Amniotic stem cell (primary cell): ENCODE data around the gene TNFRSF18.
A peak's percentile ranks its signal among the peaks of the same experiment; 100 is the strongest.

ENCODE experiments used
- DNase-seq: peaks from one replicate; lab custom pipeline; 2025; lab: John Stamatoyannopoulos, UW

The TNFRSF18 gene

DNA sequence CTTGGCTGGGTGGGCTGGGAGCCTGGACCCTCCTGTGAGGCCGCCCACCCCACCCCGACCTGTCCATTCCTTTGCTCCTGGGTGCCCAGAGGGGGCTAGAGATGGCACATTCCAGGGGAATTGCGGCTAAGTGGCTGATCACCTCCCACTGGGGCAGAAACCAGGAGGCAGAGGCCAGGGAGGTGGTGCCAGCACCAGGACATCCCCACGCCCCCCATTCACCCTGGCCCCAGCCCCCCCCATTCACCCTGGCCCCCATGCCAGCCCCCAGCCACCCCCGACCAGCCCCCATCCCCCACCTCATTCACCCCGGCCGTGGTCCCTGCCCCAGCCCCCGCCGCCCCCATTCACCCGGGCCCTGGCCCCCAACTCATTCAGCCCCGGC, 33.9 kb upstream of the TNFRSF18 start:
- no peak for DNase-seq

DNA sequence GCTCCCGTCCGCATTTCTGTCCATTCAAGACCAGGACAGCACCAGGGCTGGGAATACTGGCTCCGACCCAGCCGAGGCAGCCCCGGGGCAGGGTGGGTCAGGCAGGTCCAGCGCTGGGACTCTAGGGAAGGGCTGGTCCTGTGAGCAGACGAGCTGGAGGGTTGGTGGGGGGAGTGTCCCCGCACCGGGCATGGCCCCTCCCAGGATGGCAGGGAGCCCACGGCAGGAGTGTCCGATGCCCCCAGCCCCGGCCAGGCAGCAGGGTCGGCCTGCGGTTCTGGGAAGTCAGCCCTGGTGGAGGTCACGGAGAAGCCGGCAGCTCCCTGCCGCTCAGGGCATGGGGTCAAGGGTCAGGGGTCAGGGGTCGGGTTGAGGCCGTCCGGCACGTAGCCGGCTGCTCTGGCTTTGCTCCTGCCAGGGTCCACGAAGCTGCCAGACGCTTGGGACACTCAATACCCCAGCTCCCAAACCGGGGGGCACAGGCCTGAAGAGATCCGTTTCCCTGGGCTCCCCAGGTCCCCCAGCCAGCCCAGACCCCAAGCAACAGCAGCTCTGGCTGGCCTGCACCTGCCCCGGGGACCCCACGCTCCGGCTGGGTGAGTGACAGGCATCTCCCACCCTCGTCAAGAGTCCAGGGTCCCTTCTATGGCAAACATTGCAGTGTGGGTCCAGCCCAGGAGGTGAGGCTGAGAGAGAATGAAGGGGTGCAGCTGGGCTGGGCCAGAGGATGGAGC, 33.4 kb upstream of the TNFRSF18 start:
- DNase-seq = no peak

DNA sequence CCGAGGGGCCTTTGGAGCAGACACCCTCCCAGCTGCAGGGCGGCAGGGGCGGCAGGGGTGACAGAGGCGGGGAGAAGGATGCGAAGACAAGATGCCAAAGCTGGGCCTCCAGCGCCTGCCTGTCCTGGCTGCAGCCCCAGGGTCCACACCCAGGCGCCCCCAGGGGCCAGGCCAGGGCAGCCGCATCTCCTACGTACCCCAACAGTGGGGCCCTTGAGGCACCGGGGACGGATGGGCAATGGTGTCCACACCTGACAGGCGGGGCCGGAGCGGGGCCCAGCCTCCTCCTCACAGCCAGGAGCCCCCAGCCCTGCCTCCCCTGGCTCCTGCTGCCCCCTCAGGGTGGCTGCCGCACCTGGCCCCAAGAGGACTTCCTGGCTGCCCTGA, 32.8 kb upstream of the TNFRSF18 start:
- no peak for DNase-seq

DNA sequence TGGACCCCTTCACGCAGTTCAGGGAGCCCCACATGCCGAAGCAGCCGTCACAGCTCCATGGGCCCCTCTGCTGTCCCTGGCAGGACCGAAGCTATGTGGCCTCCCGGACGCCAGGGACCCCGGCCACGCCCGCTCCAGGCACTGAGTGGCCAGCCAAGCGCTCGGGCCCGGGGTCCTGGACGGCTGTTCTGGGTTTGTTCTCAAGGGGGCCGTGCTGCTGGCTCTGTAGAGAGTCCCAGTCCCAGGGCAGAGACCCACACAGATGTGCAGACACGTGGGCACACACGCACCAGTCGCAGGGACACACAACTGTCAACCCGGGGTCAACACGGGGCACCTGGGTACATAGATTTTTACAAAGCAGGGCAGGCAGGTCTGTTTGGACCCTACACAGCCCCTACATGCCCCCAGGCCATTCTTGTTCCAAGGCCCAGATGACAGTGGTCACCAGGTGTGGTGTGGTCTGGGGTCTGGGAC, 32.3 kb upstream of the TNFRSF18 start:
- no peak for DNase-seq

DNA sequence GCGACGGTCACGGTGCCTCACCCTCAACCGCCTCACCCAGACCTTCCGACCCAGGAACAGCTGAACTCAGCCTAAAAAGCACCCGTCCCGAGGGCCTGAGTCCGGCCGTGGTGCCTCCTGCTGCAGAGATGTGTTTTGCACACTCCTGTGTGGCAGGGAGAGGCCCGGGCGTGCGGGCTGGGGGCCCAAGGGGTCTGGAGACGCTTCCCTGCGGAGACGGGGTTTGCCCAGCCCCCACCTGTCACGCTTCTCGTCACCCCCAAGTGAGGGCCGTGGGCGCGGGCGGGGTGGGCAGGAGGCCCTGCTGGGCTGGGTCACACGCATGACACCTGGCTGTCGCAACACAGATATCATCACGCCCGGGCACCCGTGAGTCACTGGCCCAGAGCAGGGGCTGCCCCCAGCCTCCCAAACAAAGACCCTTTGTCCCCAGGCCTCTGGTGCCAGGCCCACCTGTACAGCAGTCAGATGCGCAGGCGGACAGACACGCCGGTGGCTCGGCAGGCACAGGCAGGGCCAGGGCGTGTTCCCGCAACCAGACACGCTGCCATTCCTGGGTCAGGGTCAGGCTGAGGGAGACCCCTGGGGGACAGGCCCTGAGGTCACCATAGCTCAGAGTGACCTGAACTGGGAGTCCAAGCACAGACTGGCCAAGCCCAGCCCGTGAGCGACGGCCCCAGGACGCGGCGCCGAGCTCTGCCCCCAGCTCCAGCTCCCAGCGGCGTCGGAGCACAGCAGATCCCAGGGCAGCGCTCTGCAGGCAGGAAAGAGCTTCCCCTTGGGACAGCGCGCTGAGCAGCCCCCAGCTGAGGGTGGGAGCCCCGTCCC, 31.7 kb upstream of the TNFRSF18 start:
- no peak for DNase-seq

DNA sequence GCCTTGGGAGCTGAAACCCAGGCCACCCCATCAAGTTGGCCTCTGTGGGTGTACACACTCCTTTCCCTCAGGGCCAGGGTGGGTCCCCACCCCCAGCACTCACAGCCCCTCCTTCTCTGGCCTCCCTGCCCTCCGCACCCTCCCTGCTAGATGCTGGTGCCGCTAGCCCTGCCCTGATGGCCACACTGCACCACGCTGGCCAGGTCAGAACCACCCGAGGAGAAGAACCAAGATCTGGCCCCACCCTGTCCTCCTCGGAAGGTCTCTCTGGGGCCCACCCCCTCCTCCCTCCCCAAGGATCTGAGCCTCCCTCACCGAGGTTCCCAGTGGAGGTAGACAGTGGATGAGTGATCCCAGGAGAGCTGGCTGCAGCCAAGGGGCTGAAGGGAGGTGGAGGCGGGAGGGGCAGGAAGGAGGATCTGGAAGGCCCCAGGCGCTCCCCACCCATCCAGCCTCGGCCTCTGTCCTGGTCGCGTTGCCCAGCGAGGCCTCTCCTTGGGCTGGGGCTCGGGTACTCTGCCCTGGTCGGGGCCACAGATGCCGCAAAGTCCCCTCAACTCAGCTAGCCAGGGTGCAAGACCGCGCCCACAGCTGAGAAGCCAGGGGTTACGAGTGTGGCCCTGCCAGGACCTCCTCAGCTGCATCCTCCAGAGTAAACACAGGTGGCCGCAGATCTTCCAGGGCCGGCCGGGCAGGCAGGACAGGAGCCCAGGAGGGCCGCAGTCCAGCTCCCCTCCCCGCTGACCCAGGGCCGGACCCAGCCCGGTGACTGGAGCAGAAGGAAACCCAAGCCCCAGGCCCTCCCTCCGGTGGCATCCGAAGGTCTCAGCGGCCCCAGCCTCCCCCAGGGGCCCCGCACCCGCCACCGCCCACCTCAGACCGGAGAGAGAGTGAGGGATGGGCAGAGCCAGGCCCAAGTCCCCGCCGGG, 30.8 kb upstream of the TNFRSF18 start:
- DNase-seq = no peak

DNA sequence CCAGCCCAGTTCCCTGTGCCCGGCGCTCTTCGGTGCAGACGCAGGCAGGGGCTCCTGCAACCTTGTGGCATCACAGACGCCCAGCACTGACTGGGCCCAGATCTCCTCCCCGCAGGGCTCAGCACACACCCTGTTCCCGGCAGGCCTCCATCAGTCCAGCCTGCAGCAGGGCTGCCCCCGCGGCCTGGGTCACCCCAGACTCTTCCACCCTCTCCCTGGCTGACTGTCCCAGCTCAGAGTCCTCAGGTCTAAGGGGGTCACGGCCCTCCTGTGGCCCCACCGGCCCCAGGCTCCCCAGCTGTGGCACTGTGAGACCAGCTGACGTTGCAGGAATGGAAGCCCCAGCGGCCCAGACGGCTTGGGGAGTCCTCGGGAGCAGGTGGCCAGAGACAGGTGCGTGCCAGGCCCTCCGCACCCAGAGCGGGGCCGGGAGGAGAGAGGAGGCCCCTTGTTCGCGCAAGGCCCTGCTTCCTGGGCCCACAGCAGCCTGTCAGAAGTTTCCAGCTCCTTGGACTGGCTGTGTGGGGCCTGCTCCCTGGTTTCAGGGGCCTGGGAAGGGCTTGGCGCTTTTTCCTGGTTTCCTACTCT, 29.9 kb upstream of the TNFRSF18 start:
- no peak for DNase-seq

DNA sequence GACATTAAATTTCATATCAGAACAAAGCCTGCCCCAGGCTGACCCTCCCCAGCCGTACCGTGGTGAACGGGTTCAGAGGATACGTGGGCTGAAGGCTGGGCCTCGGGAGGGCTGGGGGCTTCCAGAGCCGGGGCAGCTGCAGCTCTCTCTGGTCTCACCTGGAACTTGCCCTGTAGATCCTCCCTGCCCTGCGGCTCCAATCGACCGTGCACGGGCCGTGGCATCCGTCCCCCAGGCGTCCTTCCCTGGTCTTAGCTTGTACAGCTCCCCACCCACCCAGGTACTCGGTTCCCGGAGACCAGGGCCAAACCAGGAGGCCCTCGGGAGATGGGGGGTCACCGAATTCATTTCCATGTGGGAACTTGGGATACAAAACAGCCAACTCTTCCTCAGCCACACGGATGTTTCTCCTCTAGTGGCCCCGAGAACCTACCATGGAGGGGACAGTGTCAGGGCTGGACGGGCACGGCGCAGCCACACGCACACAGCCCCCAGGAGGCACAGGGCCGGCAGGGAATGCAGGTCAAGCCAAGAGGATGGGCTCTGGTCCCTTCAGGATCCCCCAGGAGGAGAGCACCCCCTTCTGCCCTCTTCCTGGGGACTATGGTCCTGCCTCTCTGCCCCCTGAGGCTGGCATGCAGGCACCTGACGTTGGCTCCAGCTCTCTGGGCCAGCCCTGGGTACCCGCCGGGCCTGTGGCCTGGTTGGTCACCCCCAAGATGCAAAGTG, 28.8 kb upstream of the TNFRSF18 start:
- no peak for DNase-seq

DNA sequence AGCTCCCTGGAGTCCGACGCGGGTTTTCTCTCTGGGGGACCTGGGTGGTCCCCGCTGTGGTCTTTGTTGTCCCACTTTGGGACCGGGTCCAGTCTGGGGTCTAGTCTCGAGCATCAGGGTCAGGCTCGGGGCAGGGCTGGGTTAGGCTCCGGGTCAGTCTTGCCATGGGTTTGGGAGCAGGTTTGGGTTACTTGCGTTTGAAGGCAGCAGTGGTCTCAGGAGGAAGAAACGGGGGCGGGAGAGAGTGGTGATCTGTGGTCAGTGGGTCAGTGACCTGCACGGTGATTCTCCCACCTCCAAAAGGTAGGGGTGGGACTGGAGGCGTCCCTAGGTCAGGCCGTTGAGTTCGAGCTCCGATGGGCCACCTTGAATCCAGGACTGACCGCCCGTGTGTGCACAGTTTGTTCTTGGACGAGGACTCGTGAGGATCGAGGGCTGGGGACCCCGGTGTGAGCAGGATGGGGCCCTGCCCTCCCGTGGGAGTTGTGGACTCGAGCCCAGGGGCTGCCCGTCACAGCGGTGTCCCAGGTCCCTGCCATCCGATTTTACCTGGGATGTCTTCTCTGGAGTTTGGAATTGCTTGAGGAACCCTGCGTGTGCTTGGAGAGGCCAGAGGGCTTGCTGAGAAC, 27.9 kb upstream of the TNFRSF18 start:
- no peak for DNase-seq

DNA sequence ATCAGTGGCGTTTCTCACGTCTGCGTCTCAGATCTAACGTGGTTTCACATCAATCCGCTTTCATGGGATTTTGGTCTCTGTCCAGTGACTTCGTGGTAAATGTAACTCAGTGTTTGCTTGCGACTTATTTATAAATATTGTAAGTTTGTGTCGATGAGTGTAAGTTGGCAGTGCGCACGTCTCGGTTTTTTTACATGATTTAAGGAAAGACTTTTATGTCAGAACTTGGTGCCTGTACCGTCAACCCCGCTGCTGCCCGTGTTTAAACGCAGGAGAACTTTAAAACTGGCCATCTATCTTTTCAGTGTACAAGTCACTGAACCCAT, 27.1 kb upstream of the TNFRSF18 start:
- no peak for DNase-seq

DNA sequence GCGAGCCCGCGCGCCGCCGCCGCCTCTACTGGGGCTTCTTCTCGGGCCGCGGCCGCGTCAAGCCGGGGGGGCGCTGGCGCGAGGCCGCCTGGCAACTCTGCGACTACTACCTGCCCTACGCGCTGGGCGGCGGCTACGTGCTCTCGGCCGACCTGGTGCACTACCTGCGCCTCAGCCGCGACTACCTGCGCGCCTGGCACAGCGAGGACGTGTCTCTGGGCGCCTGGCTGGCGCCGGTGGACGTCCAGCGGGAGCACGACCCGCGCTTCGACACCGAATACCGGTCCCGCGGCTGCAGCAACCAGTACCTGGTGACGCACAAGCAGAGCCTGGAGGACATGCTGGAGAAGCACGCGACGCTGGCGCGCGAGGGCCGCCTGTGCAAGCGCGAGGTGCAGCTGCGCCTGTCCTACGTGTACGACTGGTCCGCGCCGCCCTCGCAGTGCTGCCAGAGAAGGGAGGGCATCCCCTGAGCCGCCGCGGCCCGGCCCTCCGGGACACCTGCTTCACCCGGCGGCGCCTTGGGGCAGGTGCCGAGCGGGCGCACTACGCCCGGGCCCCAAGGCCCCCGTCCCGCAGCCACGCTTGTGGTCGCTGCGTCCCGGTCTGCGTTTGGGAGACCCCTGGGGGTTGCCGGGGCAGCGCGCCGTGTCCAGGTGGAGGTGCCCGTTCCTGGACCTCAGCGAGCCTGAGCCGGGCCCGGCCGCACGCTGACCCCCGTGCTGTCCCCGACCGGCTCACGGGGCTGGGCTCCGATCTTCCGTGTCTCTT, 26.6 kb upstream of the TNFRSF18 start:
- DNase-seq = no peak

DNA sequence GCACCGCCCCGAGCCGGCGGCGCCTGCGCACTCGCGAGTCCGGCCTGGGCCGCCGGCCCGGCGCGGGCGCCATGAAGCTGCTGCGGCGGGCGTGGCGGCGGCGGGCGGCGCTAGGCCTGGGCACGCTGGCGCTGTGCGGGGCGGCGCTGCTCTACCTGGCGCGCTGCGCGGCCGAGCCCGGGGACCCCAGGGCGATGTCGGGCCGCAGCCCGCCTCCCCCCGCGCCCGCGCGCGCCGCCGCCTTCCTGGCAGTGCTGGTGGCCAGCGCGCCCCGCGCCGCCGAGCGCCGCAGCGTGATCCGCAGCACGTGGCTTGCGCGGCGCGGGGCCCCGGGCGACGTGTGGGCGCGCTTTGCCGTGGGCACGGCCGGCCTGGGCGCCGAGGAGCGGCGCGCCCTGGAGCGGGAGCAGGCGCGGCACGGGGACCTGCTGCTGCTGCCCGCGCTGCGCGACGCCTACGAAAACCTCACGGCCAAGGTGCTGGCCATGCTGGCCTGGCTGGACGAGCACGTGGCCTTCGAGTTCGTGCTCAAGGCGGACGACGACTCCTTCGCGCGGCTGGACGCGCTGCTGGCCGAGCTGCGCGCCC, 25.9 kb upstream of the TNFRSF18 start, which contains the start of gene B3GALT6:
B3GALT6 (plus strand) TSS at position 30 of the 588 bp plus-strand sequence; CDS start at position 72, 42 bp downstream.
- no peak for DNase-seq

DNA sequence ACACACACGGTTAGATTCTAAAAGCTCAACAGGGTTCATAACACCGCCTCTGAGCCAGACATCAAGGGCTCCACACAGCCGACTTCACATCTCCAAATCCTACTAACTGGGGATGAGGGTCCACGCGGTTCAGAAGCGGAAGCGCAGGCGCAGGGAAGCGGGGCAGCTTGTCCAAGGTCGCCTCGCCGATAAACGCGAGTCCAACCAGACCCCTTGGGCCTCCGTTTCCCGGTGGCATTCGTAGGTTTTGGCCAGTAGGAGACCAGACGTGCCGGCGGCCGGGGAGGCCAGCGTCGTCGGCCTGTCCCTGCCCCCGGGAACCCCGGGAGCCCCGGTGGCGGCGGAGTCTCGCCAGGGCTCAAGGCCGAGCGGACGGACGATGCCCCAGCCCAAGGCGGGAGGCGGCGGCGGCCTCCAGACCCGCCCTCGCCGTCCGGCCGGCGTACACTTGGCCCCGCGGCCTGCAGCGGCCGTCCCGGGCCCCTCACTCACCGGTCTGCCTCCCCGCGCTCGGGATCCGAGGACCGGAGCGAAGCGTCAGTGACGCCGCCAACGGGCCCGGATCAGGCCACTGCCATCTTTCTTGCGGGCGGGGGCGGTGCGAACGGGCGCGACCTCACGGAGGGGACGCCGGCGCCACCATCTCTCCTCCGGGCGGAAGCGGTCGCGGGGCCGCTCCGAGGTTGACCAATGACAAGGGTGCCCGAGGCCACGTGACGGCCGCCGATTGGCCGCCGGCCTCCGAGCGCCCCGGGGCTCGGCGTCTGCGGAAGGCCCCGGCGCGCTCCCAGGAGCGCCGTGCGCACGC, 25.2 kb upstream of the TNFRSF18 start, which contains the start of gene SDF4:
SDF4 (minus strand) TSS at position 602 of the 808 bp plus-strand sequence. CDS start 3,229 bp downstream, outside the sequence.
- DNase-seq = peak; percentile 93

DNA sequence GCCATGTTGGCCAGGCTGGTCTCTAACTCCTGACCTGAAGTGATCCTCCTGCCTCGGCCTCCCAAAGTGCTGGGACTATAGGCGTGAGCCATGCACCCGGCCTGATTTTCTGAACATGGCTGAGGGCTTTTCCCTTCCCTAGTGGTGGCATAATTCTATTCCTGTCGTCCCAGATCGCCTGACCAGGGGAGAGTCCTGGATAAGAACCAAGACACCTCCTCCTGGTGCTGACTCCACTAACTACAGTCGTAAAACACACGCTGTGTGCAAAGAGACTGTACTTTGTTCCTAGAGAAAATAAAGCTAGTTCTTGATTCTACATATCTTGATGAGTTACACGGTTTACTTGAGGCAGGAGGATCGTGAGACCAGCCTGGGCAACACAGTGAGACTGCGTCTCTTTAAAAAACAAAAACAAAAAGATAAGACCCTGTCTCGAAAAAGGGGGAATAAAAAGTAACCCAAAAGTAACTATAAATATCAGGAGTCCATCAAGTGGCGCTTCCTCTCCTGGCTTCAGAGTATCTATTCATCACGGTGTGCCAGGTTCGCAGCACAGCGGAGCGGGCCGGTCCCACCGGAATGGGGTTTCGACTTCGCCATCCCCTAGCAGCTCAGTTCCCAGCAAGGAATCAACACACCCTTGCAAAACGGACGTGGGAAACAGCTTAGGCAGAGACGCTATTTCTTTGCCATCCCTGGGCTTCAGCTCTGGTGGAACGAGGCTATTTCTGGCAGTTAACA, 24.4 kb upstream of the TNFRSF18 start:
- DNase-seq = no peak

DNA sequence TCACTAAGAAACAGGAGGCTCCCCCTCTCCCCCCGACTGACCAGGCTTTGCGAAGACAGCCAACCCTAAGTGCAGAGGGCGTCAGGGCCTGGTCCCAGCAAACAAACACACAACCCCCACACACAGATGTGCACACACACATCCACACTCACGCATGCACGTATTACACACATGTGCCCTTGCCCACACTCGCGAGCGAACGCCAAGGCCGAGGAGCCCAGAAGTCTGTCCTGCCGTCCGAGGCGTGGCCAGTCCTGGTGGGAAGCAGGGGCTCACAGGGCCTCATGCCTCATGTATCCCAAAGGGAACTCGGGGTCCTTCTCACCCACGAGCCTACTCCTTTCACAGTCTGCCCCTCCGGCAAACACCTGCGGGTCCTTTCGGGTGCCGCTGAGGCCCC, 23.4 kb upstream of the TNFRSF18 start:
- no peak for DNase-seq

DNA sequence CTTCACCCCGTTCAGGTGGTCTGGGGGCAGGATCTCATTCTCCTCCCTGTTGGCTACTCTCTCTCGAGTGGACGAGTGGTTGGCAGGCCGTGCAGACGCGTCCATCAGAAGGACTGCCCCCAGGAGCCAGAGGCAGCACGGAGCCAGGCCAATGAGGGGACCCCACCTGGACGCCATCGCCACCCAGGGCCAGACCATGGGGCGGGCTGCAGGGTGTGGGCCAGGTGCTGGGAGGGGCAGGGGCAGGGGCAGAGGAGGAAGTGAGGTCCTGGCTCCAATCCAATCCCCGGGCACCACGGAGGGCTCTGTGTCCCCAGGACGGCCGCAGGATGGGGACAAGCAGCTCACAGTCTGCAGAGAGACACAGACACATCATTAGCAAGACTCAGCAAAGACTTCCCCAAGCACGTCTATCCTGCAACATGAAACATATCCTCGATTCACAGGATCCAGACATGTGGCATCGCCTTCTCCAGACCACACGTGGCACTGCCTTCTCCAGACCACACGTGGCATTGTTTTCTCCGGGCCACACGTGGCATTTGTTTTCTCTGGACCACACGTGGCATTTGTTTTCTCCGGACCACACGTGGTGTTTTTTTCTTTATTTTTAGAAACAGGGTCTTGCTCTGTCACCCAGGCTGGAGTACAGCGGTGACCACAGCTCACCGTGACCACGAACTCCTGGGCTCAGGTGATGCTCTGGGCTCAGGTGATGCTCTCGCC, 22.4 kb upstream of the TNFRSF18 start:
- DNase-seq = no peak

DNA sequence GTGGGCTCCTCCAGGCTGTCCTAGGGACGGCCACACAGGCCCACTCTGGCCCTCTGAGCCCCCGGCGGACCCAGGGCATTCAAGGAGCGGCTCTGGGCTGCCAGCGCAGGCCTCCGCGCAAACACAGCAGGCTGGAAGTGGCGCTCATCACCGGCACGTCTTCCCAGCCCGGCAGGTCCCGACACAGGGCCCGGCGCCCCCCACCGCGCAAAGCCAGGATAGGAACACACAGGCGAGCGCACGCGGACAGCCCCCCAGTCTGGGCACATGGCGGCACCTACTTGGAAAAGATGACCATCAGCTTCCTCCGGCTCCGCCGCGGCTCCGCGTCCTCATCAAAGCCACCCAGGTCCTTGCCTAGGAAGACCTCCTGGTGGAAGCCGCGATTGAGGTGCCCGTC, 21.8 kb upstream of the TNFRSF18 start:
- DNase-seq = no peak
